Neural progenitor cell (in vitro differentiated cells): ENCODE results near the gene MGAT1. TPM values are rescaled to one million over a fixed set of nuclear protein-coding genes. Genes with fewer than 3 reads are reported as not detected.

Experiments used
- DNase-seq: peaks from one replicate; pipeline ENCODE4 v3.0.0-alpha.2; 2016; ENCODE audit warnings: low spot score
- H2AFZ ChIP-seq: fragments of 200-600 bp; sonication (generic); replicated peaks from 2 replicates; pipeline ENCODE4 v1.6.1; 2016; ENCODE audit warnings: antibody characterized with exemption
- H3F3A ChIP-seq: fragments of 200-600 bp; sonication (generic); 2 replicates; pipeline ENCODE4 v1.6.1; 2016; ENCODE audit warnings: antibody characterized with exemption, low read depth
- H3K27ac ChIP-seq: fragments of 200-600 bp; sonication (generic); 2 replicates; pipeline ENCODE4 v1.5.1; 2016; ENCODE audit warnings: mild to moderate bottlenecking
- H3K27me3 ChIP-seq: fragments of 200-600 bp; sonication (generic); 2 replicates; pipeline ENCODE4 v1.6.1; 2016; ENCODE audit warnings: mild to moderate bottlenecking, moderate library complexity
- H3K36me3 ChIP-seq: fragments of 200-600 bp; sonication (generic); 2 replicates; pipeline ENCODE4 v1.5.1; 2016
- H3K4me1 ChIP-seq: fragments of 200-600 bp; sonication (generic); 2 replicates; pipeline ENCODE4 v1.6.1; 2016; ENCODE audit warnings: mixed run types
- H3K4me2 ChIP-seq: fragments of 200-600 bp; sonication (generic); 2 replicates; pipeline ENCODE4 v1.6.1; 2016
- H3K4me3 ChIP-seq: fragments of 200-600 bp; sonication (generic); 2 replicates; pipeline ENCODE4 v1.5.1; 2016
- H3K79me2 ChIP-seq: fragments of 200-600 bp; sonication (generic); 2 replicates; pipeline ENCODE4 v1.6.1; 2016; ENCODE audit warnings: low read depth
- H3K9ac ChIP-seq: fragments of 200-600 bp; sonication (generic); 2 replicates; pipeline ENCODE4 v1.6.1; 2016
- H3K9me3 ChIP-seq: fragments of 200-600 bp; sonication (generic); 2 replicates; pipeline ENCODE4 v1.5.1; 2016; ENCODE audit warnings: low read depth
- H4K20me1 ChIP-seq: fragments of 200-600 bp; sonication (generic); 2 replicates; pipeline ENCODE4 v1.6.1; 2016; ENCODE audit warnings: low read depth
- H3K27ac Mint-ChIP-seq: 3 replicates; pipeline ENCODE4 v1.8.0; 2021; ENCODE audit warnings: mixed read lengths
- H3K27me3 Mint-ChIP-seq: 2 replicates; pipeline ENCODE4 v1.8.0; 2022; ENCODE audit warnings: low read depth, mild to moderate bottlenecking, inconsistent platforms, moderate library complexity, mixed read lengths; ENCODE audit not compliant: insufficient read depth
- H3K36me3 Mint-ChIP-seq: 3 replicates; pipeline ENCODE4 v1.8.0; 2021; ENCODE audit warnings: mixed read lengths
- H3K4me1 Mint-ChIP-seq: 3 replicates; pipeline ENCODE4 v1.8.0; 2021; ENCODE audit warnings: mixed read lengths
- H3K4me3 Mint-ChIP-seq: 3 replicates; pipeline ENCODE4 v1.8.0; 2021; ENCODE audit warnings: mild to moderate bottlenecking, moderate library complexity, mixed read lengths
- H3K9me3 Mint-ChIP-seq: 3 replicates; pipeline ENCODE4 v1.8.0; 2020; ENCODE audit warnings: mixed read lengths
- EZH2 ChIP-seq: fragments of 200-600 bp; sonication (generic); IDR thresholded peaks from 2 replicates; pipeline ENCODE4 v1.6.1; 2017; ENCODE audit warnings: antibody characterized with exemption, mild to moderate bottlenecking, moderate library complexity
- EZH2phosphoT487 ChIP-seq: fragments of 200-600 bp; sonication (generic); IDR thresholded peaks from 2 replicates; pipeline ENCODE4 v1.6.1; 2017; ENCODE audit warnings: antibody characterized with exemption
- total RNA-seq: library from RNA; depleted of rRNA; stranded (reverse); fragments of >200 nt; gene quantifications from 2 replicates; pipeline ENCODE4 v1.2.3, GENCODE V29; 2015; ENCODE audit warnings: low replicate concordance
- TF ChIP-seq, protein P1 (sequence below): fragments of 200-600 bp; sonication (generic); IDR thresholded peaks from 2 replicates; pipeline ENCODE4 v1.5.1; 2017; ENCODE audit warnings: antibody characterized with exemption, mild to moderate bottlenecking

The MGAT1 gene
- total RNA-seq, 1 donor from 2014 or later, result 31.8 TPM

DNA sequence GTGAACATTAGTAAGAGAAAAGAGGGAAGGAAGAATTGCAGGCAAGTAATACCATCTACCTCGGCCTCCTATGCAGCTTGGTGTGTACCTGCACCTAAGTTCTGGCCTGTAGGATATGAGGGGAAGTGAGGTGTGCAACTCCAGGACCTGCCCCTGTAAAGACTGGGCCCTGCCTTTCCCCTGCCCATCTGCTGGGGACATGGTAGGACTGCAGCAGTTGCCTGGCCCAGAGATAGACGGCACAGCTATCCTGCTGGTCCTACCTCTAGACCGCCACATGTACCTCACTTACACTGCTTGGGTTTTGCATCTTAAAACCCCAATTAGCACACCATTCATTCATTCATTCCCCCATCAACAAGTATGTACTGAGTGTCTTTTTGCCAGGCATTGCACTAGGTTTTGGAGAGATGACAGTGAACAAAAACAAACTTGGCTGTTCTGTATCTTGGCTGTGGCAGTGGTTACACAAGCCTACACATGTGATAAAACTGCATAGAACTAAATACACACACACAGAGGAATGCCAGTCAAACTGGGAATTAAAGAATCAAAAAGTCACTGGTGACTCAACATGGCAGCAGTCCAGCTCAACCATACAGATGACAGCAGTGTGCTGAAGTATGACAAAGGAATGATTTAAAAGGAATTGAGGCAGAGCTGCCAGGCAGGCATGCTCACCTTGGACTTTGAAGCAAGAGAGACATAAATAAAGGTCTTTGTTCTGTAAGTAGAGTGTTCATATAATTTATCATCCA is 23.3 kb upstream of the MGAT1 start:
- peaks cover 11% of the 10 kb centered on the region for H3F3A ChIP-seq
- H2AFZ ChIP-seq, result no peak overlapping the region
- Mint-ChIP-seq H3K4me3 (no peak overlapping the region), H3K27ac (no peak overlapping the region), H3K4me1 (peaks cover 23% of the 10 kb centered on the region), H3K27me3 (peaks cover 12% of the 10 kb centered on the region), H3K9me3 (peaks cover 27% of the 10 kb centered on the region), H3K36me3 (peaks cover 14% of the 10 kb centered on the region)
- H3K36me3 ChIP-seq, result no peaks in the 10 kb centered on the region
- no peaks in the 10 kb centered on the region for H4K20me1 ChIP-seq
- no peak overlapping the region for H3K4me2 ChIP-seq
- H3K27me3 ChIP-seq, result peaks cover 8% of the 10 kb centered on the region
- H3K4me3 ChIP-seq, result no peak overlapping the region
- no peak overlapping the region for H3K9ac ChIP-seq
- no peaks in the 10 kb centered on the region for H3K79me2 ChIP-seq
- DNase-seq, result no peak
- H3K9me3 ChIP-seq, result no peaks in the 10 kb centered on the region
- H3K27ac ChIP-seq, result no peak overlapping the region
- TF ChIP-seq EZH2 (no peak), EZH2phosphoT487 (no peak)
- TF ChIP-seq, protein P1, sequence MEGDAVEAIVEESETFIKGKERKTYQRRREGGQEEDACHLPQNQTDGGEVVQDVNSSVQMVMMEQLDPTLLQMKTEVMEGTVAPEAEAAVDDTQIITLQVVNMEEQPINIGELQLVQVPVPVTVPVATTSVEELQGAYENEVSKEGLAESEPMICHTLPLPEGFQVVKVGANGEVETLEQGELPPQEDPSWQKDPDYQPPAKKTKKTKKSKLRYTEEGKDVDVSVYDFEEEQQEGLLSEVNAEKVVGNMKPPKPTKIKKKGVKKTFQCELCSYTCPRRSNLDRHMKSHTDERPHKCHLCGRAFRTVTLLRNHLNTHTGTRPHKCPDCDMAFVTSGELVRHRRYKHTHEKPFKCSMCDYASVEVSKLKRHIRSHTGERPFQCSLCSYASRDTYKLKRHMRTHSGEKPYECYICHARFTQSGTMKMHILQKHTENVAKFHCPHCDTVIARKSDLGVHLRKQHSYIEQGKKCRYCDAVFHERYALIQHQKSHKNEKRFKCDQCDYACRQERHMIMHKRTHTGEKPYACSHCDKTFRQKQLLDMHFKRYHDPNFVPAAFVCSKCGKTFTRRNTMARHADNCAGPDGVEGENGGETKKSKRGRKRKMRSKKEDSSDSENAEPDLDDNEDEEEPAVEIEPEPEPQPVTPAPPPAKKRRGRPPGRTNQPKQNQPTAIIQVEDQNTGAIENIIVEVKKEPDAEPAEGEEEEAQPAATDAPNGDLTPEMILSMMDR, result no peak
- H3K4me1 ChIP-seq, result peaks cover 8% of the 10 kb centered on the region

DNA sequence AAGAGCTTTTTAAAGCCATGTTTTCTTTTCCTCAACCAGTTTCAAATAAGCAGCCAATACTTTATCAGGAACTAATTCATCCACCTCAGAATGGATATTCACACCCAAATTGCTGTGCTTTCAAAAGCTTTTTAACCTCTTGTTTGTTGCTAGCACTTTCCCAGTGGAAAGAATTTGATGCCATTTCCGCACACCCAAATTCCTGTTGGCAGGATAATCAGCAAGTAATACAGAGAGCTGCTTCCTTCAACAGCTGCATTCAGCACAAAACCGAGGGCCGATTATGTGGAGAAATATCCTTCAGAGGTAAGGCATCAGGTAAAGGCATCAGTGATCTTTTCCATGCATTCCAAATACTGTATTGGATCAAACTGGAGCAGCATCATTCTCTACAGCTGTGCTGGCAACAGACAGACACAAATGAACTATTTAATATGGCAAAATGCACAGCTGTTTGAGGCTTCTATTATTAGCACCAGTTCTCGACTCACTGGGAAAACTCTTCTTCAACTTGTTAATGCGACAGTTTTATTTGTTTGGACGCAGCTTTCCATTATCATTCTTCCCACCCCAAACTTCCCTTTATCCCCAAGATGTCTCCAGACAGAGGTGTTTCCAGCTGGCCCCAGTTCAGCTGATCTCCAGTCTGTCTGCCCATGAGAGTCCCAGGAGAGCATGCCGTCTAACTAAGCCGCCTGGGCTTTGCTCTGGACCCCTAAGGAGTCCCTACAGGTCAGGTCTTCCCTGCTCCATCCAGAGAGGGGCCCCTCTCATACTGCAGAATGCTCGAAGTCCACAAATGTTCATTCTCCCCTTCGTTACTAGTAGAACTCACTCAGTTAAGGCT is 22.2 kb upstream of the MGAT1 start:
- Mint-ChIP-seq H3K27ac (no peak overlapping the region), H3K27me3 (peaks cover 9% of the 10 kb centered on the region)

DNA sequence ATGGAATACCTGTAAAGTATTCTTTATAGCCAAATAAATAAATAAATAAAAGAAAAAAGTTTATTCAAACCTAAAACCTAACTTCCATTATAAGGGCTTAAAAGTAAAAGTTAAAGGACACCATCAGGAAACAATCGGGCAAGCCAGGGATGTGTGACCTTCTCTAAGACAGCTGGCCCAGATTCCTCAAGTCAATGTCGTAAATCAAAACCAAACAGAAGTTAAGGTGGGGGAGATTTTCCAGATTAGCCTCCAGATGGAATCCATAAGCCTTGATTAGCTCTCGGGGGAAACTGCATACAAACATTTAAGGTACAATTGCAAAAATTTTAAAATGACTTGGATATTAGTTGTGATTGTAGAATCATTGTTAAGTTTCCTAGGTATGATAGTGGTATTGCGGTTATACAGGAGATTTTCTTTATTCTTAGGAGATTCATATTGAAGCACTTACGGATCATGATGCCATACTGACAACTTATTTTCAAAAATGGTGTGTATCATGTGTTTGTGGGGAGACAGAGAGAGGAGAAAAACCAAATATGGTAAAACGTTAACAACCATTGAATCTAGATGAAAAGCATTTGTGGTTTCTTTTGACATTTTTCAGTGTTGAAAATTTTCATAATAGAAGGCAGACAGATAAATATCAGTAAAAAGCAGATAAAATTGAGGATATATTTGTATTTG is 21.5 kb upstream of the MGAT1 start:
- Histone ChIP-seq H4K20me1 (no peaks in the 10 kb centered on the region), H3K9ac (no peak overlapping the region), H3K79me2 (no peaks in the 10 kb centered on the region), H3K36me3 (no peaks in the 10 kb centered on the region), H3K4me1 (peaks cover 8% of the 10 kb centered on the region), H3K4me3 (no peak overlapping the region), H2AFZ (no peak overlapping the region), H3K27ac (no peak overlapping the region), H3K27me3 (no peaks in the 10 kb centered on the region), H3K9me3 (no peaks in the 10 kb centered on the region), H3F3A (peaks cover 4% of the 10 kb centered on the region), H3K4me2 (no peak overlapping the region)
- peaks cover 19% of the 10 kb centered on the region for H3K4me1 Mint-ChIP-seq
- peaks cover 2% of the 10 kb centered on the region for H3K27me3 Mint-ChIP-seq
- DNase-seq, result no peak
- H3K36me3 Mint-ChIP-seq, result no peaks in the 10 kb centered on the region
- no peak overlapping the region for H3K4me3 Mint-ChIP-seq
- peaks cover 10% of the 10 kb centered on the region for H3K9me3 Mint-ChIP-seq
- TF ChIP-seq, protein P1, result no peak
- H3K27ac Mint-ChIP-seq, result no peak overlapping the region

More for the DNA sequence above, 22.2 kb upstream of the MGAT1 start:
- H3K9ac ChIP-seq, result no peak overlapping the region
- no peak for DNase-seq
- peaks cover 6% of the 10 kb centered on the region for H3K36me3 Mint-ChIP-seq
- H3K4me1 Mint-ChIP-seq, result peaks cover 19% of the 10 kb centered on the region
- no peaks in the 10 kb centered on the region for H3K9me3 ChIP-seq
- H2AFZ ChIP-seq, result no peak overlapping the region
- no peak overlapping the region for H3K27ac ChIP-seq
- H3K4me1 ChIP-seq, result peaks cover 8% of the 10 kb centered on the region
- H3F3A ChIP-seq, result peaks cover 4% of the 10 kb centered on the region
- H3K9me3 Mint-ChIP-seq, result peaks cover 18% of the 10 kb centered on the region
- no peaks in the 10 kb centered on the region for H4K20me1 ChIP-seq
- peaks cover 1% of the 10 kb centered on the region for H3K27me3 ChIP-seq
- no peak overlapping the region for H3K4me2 ChIP-seq
- no peak overlapping the region for H3K4me3 Mint-ChIP-seq
- no peak overlapping the region for H3K4me3 ChIP-seq
- no peak for TF ChIP-seq EZH2
- TF ChIP-seq, protein P1, result no peak
- TF ChIP-seq EZH2phosphoT487, result no peak
- no peaks in the 10 kb centered on the region for H3K79me2 ChIP-seq
- no peaks in the 10 kb centered on the region for H3K36me3 ChIP-seq
